Hippocampal formation (tissue), 2 donors: ENCODE data around the gene MARS2.
"Not testable (repeated sequence)": the region's sequence is repeated elsewhere in the genome, so short reads cannot be mapped to it uniquely, and the experiment has no call there.

Experiments used
- DNase-seq, 2 donors: peaks; one replicate each; lab custom pipeline; 2025; lab: John Stamatoyannopoulos, UW

MARS2 gene

GRCh38 chr2:197706839-197707207 is 1.7 kb downstream of the MARS2 start:
- DNase-seq = no peak

GRCh38 chr2:197707316-197708213 is 2.4 kb downstream of the MARS2 start:
- peak in 1 of 2 donors; percentile 71 for DNase-seq

GRCh38 chr2:197708331-197708730 is 3.2 kb downstream of the MARS2 start:
- DNase-seq = no peak

DNA sequence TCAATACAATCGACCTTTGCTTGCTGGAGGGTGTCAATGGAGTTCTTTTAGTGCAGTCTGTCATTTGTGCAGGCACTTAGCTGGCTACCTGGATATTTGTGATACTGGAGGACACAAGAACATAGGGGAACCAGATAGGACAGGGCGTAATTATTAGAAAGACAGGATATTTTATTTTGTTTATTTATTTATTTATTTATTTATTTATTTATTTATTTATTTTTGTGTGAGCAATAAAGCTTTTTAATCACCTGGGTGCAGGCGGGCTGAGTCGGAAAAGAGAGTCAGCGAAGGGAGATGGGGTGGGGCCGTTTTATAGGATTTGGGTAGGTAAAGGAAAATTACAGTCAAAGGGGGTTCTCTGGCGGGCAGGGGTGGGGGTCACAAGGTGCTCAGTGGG is 4.0 kb downstream of the MARS2 start:
- DNase-seq = not testable (repeated sequence)

DNA sequence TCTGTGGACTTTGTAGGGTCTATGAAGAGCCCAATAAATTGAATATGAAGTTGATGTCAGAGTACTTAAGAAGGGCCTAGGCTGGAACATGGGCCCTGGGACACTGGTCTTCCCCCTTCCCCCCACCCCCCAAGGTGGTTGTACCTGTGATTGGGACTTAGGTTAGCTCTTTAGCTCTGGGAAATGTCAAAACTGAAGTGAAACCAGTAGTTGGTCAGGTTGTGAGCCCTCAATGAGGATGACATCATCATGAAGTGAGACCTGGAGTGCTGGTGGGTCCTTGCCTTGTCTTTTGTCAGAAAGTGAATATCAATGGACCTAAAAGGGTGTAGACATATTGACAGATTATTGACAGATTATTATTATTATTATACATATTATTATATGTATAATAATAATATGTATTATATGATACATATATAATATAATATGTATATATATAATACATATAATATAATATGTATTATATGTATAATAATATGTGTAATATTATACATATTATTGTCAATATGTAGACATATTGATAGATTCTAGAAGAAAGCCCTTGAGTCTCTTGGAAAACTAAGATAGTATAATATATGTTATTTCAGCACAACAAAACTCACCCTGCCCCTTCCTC is 5.4 kb downstream of the MARS2 start:
- DNase-seq = no peak

- DNase-seq = no peak
These were observed 6.4 kb downstream of the MARS2 start for GRCh38 chr2:197711578-197711977.

- DNase-seq = no peak
These were observed 8.1 kb downstream of the MARS2 start for GRCh38 chr2:197713271-197713670.

DNA sequence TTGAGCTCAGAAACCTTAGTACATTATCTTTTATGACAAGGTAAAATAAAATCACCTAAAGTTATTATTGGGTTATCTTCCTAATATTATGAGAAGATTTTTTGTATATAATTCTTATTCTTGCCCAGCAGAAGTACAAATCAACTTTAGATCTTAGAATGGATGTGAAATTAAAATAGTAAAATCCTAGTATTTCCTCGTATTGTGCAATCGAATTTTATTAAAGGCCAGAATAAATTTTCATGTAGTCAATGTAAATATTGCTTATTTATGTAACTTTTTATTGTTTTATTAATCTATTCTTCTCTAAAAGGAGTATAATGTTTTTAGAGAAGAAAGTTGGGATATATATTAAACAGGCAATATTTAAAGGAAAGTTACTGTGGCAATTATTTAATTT is 12.7 kb downstream of the MARS2 start:
- DNase-seq = no peak

GRCh38 chr2:197727011-197727410 is 21.8 kb downstream of the MARS2 start:
- DNase-seq = no peak

GRCh38 chr2:197728555-197729544 is 23.7 kb downstream of the MARS2 start:
- not testable (repeated sequence) for DNase-seq

DNA sequence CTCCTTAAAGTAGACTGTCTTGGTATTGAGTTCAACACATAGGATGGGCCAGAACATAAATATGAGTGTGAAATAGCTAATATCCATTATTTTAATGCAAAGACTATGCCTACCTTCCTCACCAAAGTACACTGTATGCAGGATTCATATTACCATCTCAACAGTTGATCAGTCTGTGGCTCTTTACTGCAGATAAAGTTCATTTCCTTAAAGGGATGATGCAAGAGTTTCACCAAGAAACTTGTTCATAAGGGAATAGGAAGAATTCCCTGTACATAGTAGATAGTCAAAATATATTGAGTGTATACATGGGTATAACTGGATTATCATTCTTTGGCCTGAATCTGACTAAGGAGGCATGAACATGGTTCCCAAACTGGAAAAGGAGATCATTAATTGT is 35.0 kb downstream of the MARS2 start:
- no peak for DNase-seq
